HepG2 (cell line): ENCODE results near the gene DUSP15. TPM values are rescaled to one million over a fixed set of nuclear protein-coding genes. Genes with fewer than 3 reads are reported as not detected.

Experiments used
- ATAC-seq: fragments of 200-7000 bp; cut with Tn5 transposase; 3 replicates; pipeline ENCODE4 v1.9.1; 2020; ENCODE audit warnings: mild to moderate bottlenecking, moderate library complexity
- BruUV-seq: library from RNA; stranded (reverse); fragments of 400-500 nt; replicated peaks from 2 replicates; lab custom pipeline; 2021; lab: Mats Ljungman, UMichigan
- CTCF ChIA-PET: fragments of 300-600 bp; formaldehyde crosslinking; extraction: SDS; loops from one replicate; lab custom pipeline; 2021; ENCODE audit warnings: low total read pairs, inconsistent platforms, low intra/inter-chr PET ratio; lab: Yijun Ruan, JAX
- POLR2A ChIA-PET: fragments of 350-600 bp; sonication (Branson Sonifier 250); formaldehyde crosslinking; loops from one replicate; lab custom pipeline; 2020; ENCODE audit warnings: antibody characterized with exemption, inconsistent platforms; lab: Yijun Ruan, JAX
- DNase-seq: peaks from one replicate; pipeline ENCODE4 v3.0.0-alpha.2; 2015; ENCODE audit warnings: low spot score
- FAIRE-seq: peaks from 3 replicates; lab custom pipeline; 2011; peaks lifted over from hg19 to GRCh38; lab: Jason Lieb, UNC
- H2AFZ ChIP-seq: one replicate; pipeline ENCODE4 v1.6.1; 2011; ENCODE audit warnings: low read length, inconsistent platforms
- H3K27ac ChIP-seq: fragments of 300-600 bp; 3 replicates; pipeline ENCODE4 v1.8.0; 2011; ENCODE audit warnings: mixed run types, mild to moderate bottlenecking, mixed read lengths, low read length, inconsistent platforms; ENCODE audit not compliant: insufficient read depth; ENCODE audit errors: extremely low read length
- H3K27me3 ChIP-seq, 2 experiments: fragments of 200-600 bp in 1 of 2; 2 replicates in 1 of 2; 3 replicates in 1 of 2; pipeline versions ENCODE4 v1.6.0 to v1.8.0; 2011; ENCODE audit warnings: low read length in 2 of 2, mild to moderate bottlenecking in 2 of 2, moderate library complexity in 2 of 2, inconsistent platforms in 1 of 2; ENCODE audit not compliant: insufficient read depth in 2 of 2, control insufficient read depth in 1 of 2
- H3K36me3 ChIP-seq, 2 experiments: fragments of 200-600 bp in 1 of 2; replicated peaks in 1 of 2; 2 replicates in 1 of 2; 3 replicates in 1 of 2; pipeline versions ENCODE4 v1.5.1 to v1.8.0; 2011; ENCODE audit warnings: low read length in 2 of 2, inconsistent platforms in 1 of 2; ENCODE audit not compliant: insufficient read depth in 2 of 2, control insufficient read depth in 1 of 2
- H3K4me1 ChIP-seq: 2 replicates; pipeline ENCODE4 v1.5.1; 2012; ENCODE audit warnings: low read length, inconsistent platforms; ENCODE audit not compliant: insufficient read depth
- H3K4me2 ChIP-seq: 2 replicates; pipeline ENCODE4 v1.6.0; 2011; ENCODE audit warnings: low read depth, low read length, inconsistent platforms
- H3K4me3 ChIP-seq, 3 experiments: fragments of 200-600 bp in 1 of 3; sonication (generic), shearing (Covaris generic) in 1 of 3; replicated peaks in 1 of 3; 2 replicates each; pipeline ENCODE4 v1.5.1; 2011 to 2016; ENCODE audit warnings: low read length in 3 of 3, inconsistent platforms in 2 of 3, low read depth in 2 of 3, mild to moderate bottlenecking in 2 of 3, control low read depth in 1 of 3, mixed read lengths in 1 of 3; ENCODE audit not compliant: insufficient read depth in 1 of 3
- H3K79me2 ChIP-seq: one replicate; pipeline ENCODE4 v1.6.1; 2011; ENCODE audit warnings: low read length, inconsistent platforms; ENCODE audit not compliant: insufficient read depth
- H3K9ac ChIP-seq: 2 replicates; pipeline ENCODE4 v1.6.0; 2011; ENCODE audit warnings: mild to moderate bottlenecking, low read depth, low read length, inconsistent platforms; ENCODE audit not compliant: insufficient read depth
- H3K9me3 ChIP-seq: 2 replicates; pipeline ENCODE4 v1.5.1; 2012; ENCODE audit warnings: mild to moderate bottlenecking, low read length
- H4K20me1 ChIP-seq: 2 replicates; pipeline ENCODE4 v1.6.0; 2011; ENCODE audit warnings: inconsistent platforms, mild to moderate bottlenecking, low read length, moderate library complexity; ENCODE audit not compliant: insufficient read depth
- ATF1 ChIP-seq: IDR thresholded peaks from 2 replicates; pipeline ENCODE4 v1.6.1; 2016; ENCODE audit warnings: mild to moderate bottlenecking, control low read depth
- ETS1 ChIP-seq: sonication (generic); formaldehyde crosslinking; IDR thresholded peaks from 2 replicates; pipeline ENCODE4 v1.4.0; 2020; ENCODE audit warnings: missing genetic modification reagents
- GMEB1 ChIP-seq: sonication (generic); formaldehyde crosslinking; IDR thresholded peaks from 2 replicates; pipeline ENCODE4 v1.5.1; 2020; ENCODE audit warnings: missing genetic modification reagents, mild to moderate bottlenecking, borderline replicate concordance
- JARID2 ChIP-seq: sonication (generic); formaldehyde crosslinking; IDR thresholded peaks from 2 replicates; pipeline ENCODE4 v1.8.1; 2023; ENCODE audit warnings: missing genetic modification reagents, inconsistent platforms; ENCODE audit not compliant: insufficient replicate concordance
- JUNB ChIP-seq: sonication (generic); formaldehyde crosslinking; IDR thresholded peaks from 2 replicates; pipeline ENCODE4 v1.8.0; 2022; ENCODE audit warnings: missing genetic modification reagents, mild to moderate bottlenecking, borderline replicate concordance
- MAFG ChIP-seq: sonication (generic); formaldehyde crosslinking; IDR thresholded peaks from 2 replicates; pipeline ENCODE4 v1.5.1; 2020; ENCODE audit warnings: mild to moderate bottlenecking, missing genetic modification reagents
- NCOA2 ChIP-seq: sonication (generic); formaldehyde crosslinking; IDR thresholded peaks from 2 replicates; pipeline ENCODE4 v1.8.0; 2022; ENCODE audit warnings: inconsistent platforms
- NFKB2 ChIP-seq: sonication (generic); formaldehyde crosslinking; IDR thresholded peaks from 2 replicates; pipeline ENCODE4 v1.4.0; 2020; ENCODE audit warnings: missing genetic modification reagents, borderline replicate concordance
- PCBP2 ChIP-seq: fragments of 200-400 bp; formaldehyde crosslinking; optimal IDR thresholded peaks from 2 replicates; pipeline ENCODE3; 2018; ENCODE audit warnings: low read length, low read depth; ENCODE audit not compliant: poor library complexity, severe bottlenecking
- POLR2G ChIP-seq: fragments of 200-400 bp; formaldehyde crosslinking; IDR thresholded peaks from 2 replicates; pipeline ENCODE4 v1.6.1; 2018; ENCODE audit warnings: mild to moderate bottlenecking, low read depth, low read length, moderate library complexity
- RFX5 ChIP-seq: IDR thresholded peaks from 2 replicates; pipeline ENCODE4 v1.6.1; 2011; ENCODE audit warnings: low read depth, low read length, improper control_type of control experiment
- RFXANK ChIP-seq: IDR thresholded peaks from 2 replicates; pipeline ENCODE4 v1.6.1; 2016
- RFXAP ChIP-seq: sonication (generic); formaldehyde crosslinking; IDR thresholded peaks from 2 replicates; pipeline ENCODE4 v1.4.0; 2020; ENCODE audit warnings: missing genetic modification reagents, borderline replicate concordance
- TAF15 ChIP-seq: fragments of 200-400 bp; formaldehyde crosslinking; IDR thresholded peaks from one replicate; pipeline ENCODE4 v1.6.1; 2018; ENCODE audit warnings: mild to moderate bottlenecking, low read depth, low read length; ENCODE audit not compliant: poor library complexity, severe bottlenecking
- TBP ChIP-seq: sonication (generic); formaldehyde crosslinking; IDR thresholded peaks from 2 replicates; pipeline ENCODE4 v1.5.0; 2020; ENCODE audit warnings: missing genetic modification reagents
- THAP11 ChIP-seq: IDR thresholded peaks from 2 replicates; pipeline ENCODE4 v1.6.1; 2016; ENCODE audit warnings: missing biosample characterization, missing genetic modification reagents
- THAP8 ChIP-seq: sonication (generic); formaldehyde crosslinking; IDR thresholded peaks from 2 replicates; pipeline ENCODE4 v1.5.1; 2020; ENCODE audit warnings: missing genetic modification reagents, mild to moderate bottlenecking, borderline replicate concordance
- ZKSCAN8 ChIP-seq: IDR thresholded peaks from 2 replicates; pipeline ENCODE4 v1.6.1; 2016; ENCODE audit warnings: borderline replicate concordance, missing genetic modification reagents, missing compliant biosample characterization
- ZNF790 ChIP-seq: sonication (generic); formaldehyde crosslinking; IDR thresholded peaks from 2 replicates; pipeline ENCODE4 v1.8.0; 2022; ENCODE audit warnings: missing genetic modification reagents, mild to moderate bottlenecking, borderline replicate concordance
- ZSCAN5A ChIP-seq: sonication (generic); formaldehyde crosslinking; IDR thresholded peaks from 2 replicates; pipeline ENCODE4 v1.8.0; 2022; ENCODE audit warnings: mild to moderate bottlenecking, missing genetic modification reagents, borderline replicate concordance
- WGBS: methylation state at CpG from one replicate; pipeline ENCODE4 v1.1.6; 2017; ENCODE audit warnings: low lambda C conversion rate; 5-methylcytosine and 5-hydroxymethylcytosine counted together
- in situ Hi-C: cut with HindIII; loops from 2 replicates; pipeline ENCODE4 v1.10.0; 2017; ENCODE audit warnings: low pct_unique_long_range_greater_than_20kb; ENCODE audit not compliant: extremely low pct_ligation_motif_present
- intact Hi-C: fragments of 100-400 bp; cut with micrococcal nuclease; formaldehyde crosslinking; loops from one replicate; pipeline ENCODE4 v1.10.0; 2022; ENCODE audit not compliant: unreplicated experiment
- polyA plus RNA-seq, 8 experiments: library from polyadenylated mRNA; depleted of rRNA in 3 of 8; stranded (reverse) in 7 of 8; unstranded in 1 of 8; fragments of >200 nt; fragmentation: Illumina TruSeq in 4 of 8; extraction: Trizol in 4 of 8; gene quantifications; 2 replicates each; pipeline versions ENCODE4 v1.2.1 to v1.2.3, GENCODE V29; 2011 to 2016; ENCODE audit warnings: low read depth in 4 of 8, missing spikeins in 1 of 8, mixed read lengths in 1 of 8; ENCODE audit not compliant: insufficient read depth in 1 of 8
- total RNA-seq, 5 experiments: library from RNA; depleted of rRNA; stranded (reverse); fragments of >200 nt; fragmentation: Illumina TruSeq; extraction: Trizol; gene quantifications; 2 replicates each; pipeline ENCODE4 v1.2.3, GENCODE V29; 2016; ENCODE audit warnings: low read depth in 1 of 5

DUSP15 gene
- total and polyA plus RNA-seq, 2 of the 13 experiments (the other 11 are each of a cell fraction or from before 2014, with no cell fraction given): 0.17 to 0.93 TPM

GRCh38 chr20:31894980-31895675 is 24.8 kb upstream of the DUSP15 start:
- no TSS peak for BruUV-seq
- Histone ChIP-seq H3K27me3 (peaks cover 4 to 14% of the 10 kb centered on the region in 2 experiments; a peak in 3 of 5 replicates), H4K20me1 (no peaks in the 10 kb centered on the region), H3K4me2 (peak overlapping the region; percentile 30), H3K79me2 (no peaks in the 10 kb centered on the region), H3K27ac (no peak overlapping the region), H3K9me3 (no peaks in the 10 kb centered on the region), H2AFZ (no peak overlapping the region), H3K4me1 (no peaks in the 10 kb centered on the region), H3K4me3 (0 out of 6 replicates have a peak overlapping the region, but pooled peaks of 1 of the 3 experiments have one; percentile 0), H3K9ac (peak overlapping the region; percentile 0; the same call in 1 of the 2 replicates), H3K36me3 (no peaks in the 10 kb centered on the region)
- peak; percentile 98 for ATAC-seq
- intact Hi-C loops (no loop called here), in situ Hi-C loops (no loop called here)
- WGBS: 8% methylated on average over 8 of the region's 8 CpGs
- DNase-seq: peak; percentile 73
- peak; percentile 73 for FAIRE-seq
- POLR2A ChIA-PET: interaction anchor here (1.1 kb wide), 1 partner anchor 15 kb away, joined by 3 read pairs; no protein-coding TSS in a partner anchor
- CTCF ChIA-PET: no interaction called here
- TF ChIP-seq THAP11: 0 out of 2 replicates have a peak, but pooled peaks have one; percentile 35
- TF ChIP-seq RFXANK (CRISPR knock-in tag): peak; percentile 99
- no peak for TF ChIP-seq ZSCAN5A (CRISPR knock-in tag)
- TF ChIP-seq NFKB2 (CRISPR knock-in tag): 0 out of 2 replicates have a peak, but pooled peaks have one; percentile 9
- no peak for TF ChIP-seq POLR2G
- no peak for TF ChIP-seq ZNF790 (CRISPR knock-in tag)
- TF ChIP-seq TAF15: no peak
- no peak for TF ChIP-seq THAP8 (CRISPR knock-in tag)
- TF ChIP-seq GMEB1: no peak
- no peak for TF ChIP-seq MAFG (CRISPR knock-in tag)
- TF ChIP-seq PCBP2: no peak
- no peak for TF ChIP-seq NCOA2 (CRISPR knock-in tag)
- TF ChIP-seq RFXAP: peak; percentile 100
- peak; percentile 100 for TF ChIP-seq RFX5
- TF ChIP-seq ZKSCAN8 (CRISPR knock-in tag): no peak
- TF ChIP-seq JARID2: peak; percentile 68
- no peak for TF ChIP-seq ETS1 (CRISPR knock-in tag)
- peak; percentile 79 for TF ChIP-seq ATF1 (CRISPR knock-in tag)
- no peak for TF ChIP-seq TBP (CRISPR knock-in tag)
- TF ChIP-seq JUNB: no peak
